ENCODE results near the gene MARF1. TPM values are rescaled to one million over a fixed set of nuclear protein-coding genes. Genes with fewer than 3 reads are reported as not detected.

MARF1 gene
- total and polyA plus RNA-seq, 4 donors = 7.0 to 19.8 (median 12.6) TPM

GRCh38 chr16:15621889-15622288, 21.1 kb downstream of the MARF1 start:
- Histone ChIP-seq H3K4me1 (ENCODE audit: control insufficient read depth in 4 of 4, insufficient read depth in 4 of 4, low read length in 3 of 4) (no peaks in the 10 kb centered on the region), H3K27me3 (ENCODE audit: control insufficient read depth in 4 of 4, insufficient read depth in 4 of 4, low read length in 3 of 4) (no peaks in the 10 kb centered on the region), H3K27ac (ENCODE audit: low read depth in 1 of 2, low read length in 2 of 2) (no peak overlapping the region), H3K4me3 (ENCODE audit: low read depth in 1 of 3, low read length in 3 of 3) (no peak overlapping the region), H3K36me3 (ENCODE audit: control insufficient read depth in 4 of 4, insufficient read depth in 3 of 4, low read depth in 1 of 4, low read length in 3 of 4) (peaks cover 13 to 76% (median 62%) of the 10 kb centered on the region in 4 donors), H3K9ac (ENCODE audit: low read depth in 1 of 2, low read length in 2 of 2) (no peak overlapping the region), H3K9me3 (ENCODE audit: control insufficient read depth in 4 of 4, low read length in 3 of 4) (no peaks in the 10 kb centered on the region)
- 95% methylated on average over 8 of the region's 8 CpGs for WGBS
- TF ChIP-seq GABPA (IDR thresholded peaks at IDR 0.05 in 1 of 2, conservative IDR thresholded peaks at IDR 0.05 in 1 of 2) = no peak
- no peak for TF ChIP-seq FOXA2 (IDR thresholded peaks at IDR 0.05)
- TF ChIP-seq HNF4G (IDR thresholded peaks at IDR 0.05) = no peak
- TF ChIP-seq SP1 (IDR thresholded peaks at IDR 0.05) = no peak
- TF ChIP-seq RXRA (IDR thresholded peaks at IDR 0.05) = no peak
- no peak for TF ChIP-seq YY1 (IDR thresholded peaks at IDR 0.05)
- TF ChIP-seq MAX (IDR thresholded peaks at IDR 0.05) = no peak
- no peak for DNase-seq (ENCODE audit: low spot score)

DNA sequence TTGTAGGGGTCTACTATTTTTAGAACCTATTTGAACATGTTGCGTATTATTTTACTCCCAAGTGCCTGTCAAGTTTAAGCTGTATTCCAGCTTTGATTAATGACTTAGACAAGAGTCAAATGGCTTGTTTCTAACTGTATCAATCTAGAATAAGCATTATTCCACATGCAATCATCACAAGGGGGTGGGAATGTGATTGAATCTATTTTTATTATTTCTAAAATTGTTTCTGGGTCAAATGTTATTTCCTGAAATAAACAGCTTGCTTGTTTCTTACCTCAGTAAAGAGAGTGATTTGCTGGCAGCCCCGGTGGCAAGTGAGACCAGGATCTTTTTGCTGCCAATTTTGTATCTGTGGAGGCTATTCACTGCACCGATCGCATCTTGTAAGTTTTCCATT, 21.5 kb downstream of the MARF1 start:
- TF ChIP-seq RAD21 (IDR thresholded peaks at IDR 0.05) = no peak
- TF ChIP-seq FOXA2 (IDR thresholded peaks at IDR 0.05) = no peak
- TF ChIP-seq CTCF (IDR thresholded peaks at IDR 0.05; ENCODE audit: low read depth, low read length, missing input control) = no peak
- TF ChIP-seq JUND (IDR thresholded peaks at IDR 0.05) = no peak
- no peak for TF ChIP-seq EGR1 (IDR thresholded peaks at IDR 0.05; ENCODE audit: low read depth in 2 of 2)
- TF ChIP-seq YY1 (IDR thresholded peaks at IDR 0.05) = no peak
- H3K4me1 ChIP-seq (ENCODE audit: control insufficient read depth in 4 of 4, insufficient read depth in 4 of 4, low read length in 3 of 4) = no peaks in the 10 kb centered on the region
- no peaks in the 10 kb centered on the region for H3K9me3 ChIP-seq (ENCODE audit: control insufficient read depth in 4 of 4, low read length in 3 of 4)
- H3K9ac ChIP-seq (ENCODE audit: low read depth in 1 of 2, low read length in 2 of 2) = no peak overlapping the region
- DNase-seq (ENCODE audit: low spot score) = no peak
- WGBS = 86% methylated on average over 4 of the region's 4 CpGs
- no peaks in the 10 kb centered on the region for H3K27me3 ChIP-seq (ENCODE audit: control insufficient read depth in 4 of 4, insufficient read depth in 4 of 4, low read length in 3 of 4)
- no peak overlapping the region for H3K4me3 ChIP-seq (ENCODE audit: low read depth in 1 of 3, low read length in 3 of 3)
- no peak overlapping the region for H3K27ac ChIP-seq (ENCODE audit: low read depth in 1 of 2, low read length in 2 of 2)
- peaks cover 14 to 80% (median 65%) of the 10 kb centered on the region in 4 donors for H3K36me3 ChIP-seq (ENCODE audit: control insufficient read depth in 4 of 4, insufficient read depth in 3 of 4, low read depth in 1 of 4, low read length in 3 of 4)

- Histone ChIP-seq H3K9ac (ENCODE audit: low read depth in 1 of 2, low read length in 2 of 2) (no peak overlapping the region), H3K36me3 (ENCODE audit: control insufficient read depth in 4 of 4, insufficient read depth in 3 of 4, low read depth in 1 of 4, low read length in 3 of 4) (peaks cover 20 to 88% (median 69%) of the 10 kb centered on the region in 4 donors), H3K27me3 (ENCODE audit: control insufficient read depth in 4 of 4, insufficient read depth in 4 of 4, low read length in 3 of 4) (no peaks in the 10 kb centered on the region), H3K4me1 (ENCODE audit: control insufficient read depth in 4 of 4, insufficient read depth in 4 of 4, low read length in 3 of 4) (no peaks in the 10 kb centered on the region), H3K27ac (ENCODE audit: low read depth in 1 of 2, low read length in 2 of 2) (no peak overlapping the region), H3K4me3 (ENCODE audit: low read depth in 1 of 3, low read length in 3 of 3) (no peak overlapping the region), H3K9me3 (ENCODE audit: control insufficient read depth in 4 of 4, low read length in 3 of 4) (no peaks in the 10 kb centered on the region)
- DNase-seq (ENCODE audit: low spot score) = no peak
- 83% methylated on average over 6 of the region's 6 CpGs for WGBS
- TF ChIP-seq RXRA (IDR thresholded peaks at IDR 0.05) = no peak
- no peak for TF ChIP-seq SP1 (IDR thresholded peaks at IDR 0.05)
- no peak for TF ChIP-seq HNF4A (conservative IDR thresholded peaks at IDR 0.05)
- no peak for TF ChIP-seq NR2F2 (IDR thresholded peaks at IDR 0.05)
- no peak for TF ChIP-seq FOXA1 (IDR thresholded peaks at IDR 0.05)
- TF ChIP-seq HNF4G (IDR thresholded peaks at IDR 0.05) = no peak
- no peak for TF ChIP-seq CTCF (IDR thresholded peaks at IDR 0.05; ENCODE audit: low read depth, low read length, missing input control)
- no peak for TF ChIP-seq GABPA (IDR thresholded peaks at IDR 0.05 in 1 of 2, conservative IDR thresholded peaks at IDR 0.05 in 1 of 2)
- no peak for TF ChIP-seq FOXA2 (IDR thresholded peaks at IDR 0.05)
Observed at GRCh38 chr16:15620611-15621195, 22.3 kb downstream of the MARF1 start.
